Endothelial cell of umbilical vein (primary cell): ENCODE measurements around the gene ZHX3. TPM values are rescaled to one million over a fixed set of nuclear protein-coding genes. Genes with fewer than 3 reads are reported as not detected.

Experiments used
- BruUV-seq: library from RNA; stranded (reverse); fragments of 400-500 nt; replicated peaks from 2 replicates; lab custom pipeline; 2021; lab: Mats Ljungman, UMichigan
- CTCF ChIA-PET: fragments of 300-600, 350-600 bp; sonication (Branson Sonifier 250); formaldehyde crosslinking; loops from one replicate; lab custom pipeline; 2021; ENCODE audit warnings: antibody characterized with exemption, inconsistent platforms; lab: Charles Lee
- POLR2A ChIA-PET: fragments of 300-600, 350-600 bp; sonication (Branson Sonifier 250); formaldehyde crosslinking; loops from one replicate; lab custom pipeline; 2021; ENCODE audit warnings: antibody characterized with exemption, inconsistent platforms; lab: Charles Lee
- DNase-seq: peaks from one replicate; pipeline ENCODE4 v3.0.0-alpha.2; 2011; ENCODE audit warnings: low read depth, low spot score
- FAIRE-seq: peaks from 2 replicates; lab custom pipeline; 2011; peaks lifted over from hg19 to GRCh38; lab: Jason Lieb, UNC
- H2AFZ ChIP-seq: 2 replicates; pipeline ENCODE4 v1.6.0; 2012; ENCODE audit warnings: low read depth, low read length, control low read depth, inconsistent platforms
- H3K27ac ChIP-seq: 2 replicates; pipeline ENCODE4 v1.5.1; 2011; ENCODE audit warnings: low read depth, mild to moderate bottlenecking, control low read depth, low read length, moderate library complexity; ENCODE audit not compliant: insufficient read depth
- H3K27me3 ChIP-seq, 2 experiments: 2 replicates each; pipeline versions ENCODE4 v1.6.0 to v1.6.1; 2011; ENCODE audit warnings: low read length in 2 of 2, mixed read lengths in 1 of 2; ENCODE audit not compliant: control insufficient read depth in 2 of 2, insufficient read depth in 2 of 2
- H3K36me3 ChIP-seq, 2 experiments: 2 replicates in 1 of 2; 3 replicates in 1 of 2; pipeline ENCODE4 v1.5.1; 2011; ENCODE audit warnings: low read length in 2 of 2, mild to moderate bottlenecking in 1 of 2, moderate library complexity in 1 of 2; ENCODE audit not compliant: control insufficient read depth in 2 of 2, insufficient read depth in 2 of 2; ENCODE audit errors: extremely low read depth in 1 of 2
- H3K4me1 ChIP-seq: 3 replicates; pipeline ENCODE4 v1.5.1; 2011; ENCODE audit warnings: mild to moderate bottlenecking, low read length; ENCODE audit not compliant: control insufficient read depth, insufficient read depth; ENCODE audit errors: extremely low read depth
- H3K4me2 ChIP-seq: 2 replicates; pipeline ENCODE4 v1.6.1; 2011; ENCODE audit warnings: low read length, control low read depth, mixed read lengths; ENCODE audit not compliant: insufficient read depth
- H3K4me3 ChIP-seq, 3 experiments: fragments of 200-600 bp in 1 of 3; sonication (generic), shearing (Covaris generic) in 1 of 3; replicated peaks in 1 of 3; 2 replicates each; pipeline ENCODE4 v1.5.1; 2011 to 2016; ENCODE audit warnings: control low read depth in 3 of 3, low read length in 3 of 3, mild to moderate bottlenecking in 2 of 3, inconsistent platforms in 1 of 3, low read depth in 1 of 3, moderate library complexity in 1 of 3; ENCODE audit not compliant: insufficient read depth in 1 of 3
- H3K79me2 ChIP-seq: 2 replicates; pipeline ENCODE4 v1.6.0; 2012; ENCODE audit warnings: low read length, inconsistent platforms; ENCODE audit not compliant: control insufficient read depth, insufficient read depth
- H3K9ac ChIP-seq: replicated peaks from 2 replicates; pipeline ENCODE3; 2011; ENCODE audit warnings: low read length, control low read depth; ENCODE audit not compliant: insufficient read depth; ENCODE audit errors: extremely low read depth
- H3K9me1 ChIP-seq: replicated peaks from 3 replicates; pipeline ENCODE4 v1.6.0; 2011; ENCODE audit warnings: mild to moderate bottlenecking, low read length; ENCODE audit not compliant: control insufficient read depth, insufficient read depth; ENCODE audit errors: extremely low read depth
- H3K9me3 ChIP-seq: replicated peaks from 2 replicates; pipeline ENCODE4 v1.5.1; 2012; ENCODE audit warnings: low read length, inconsistent platforms; ENCODE audit not compliant: control insufficient read depth, insufficient read depth
- H4K20me1 ChIP-seq: replicated peaks from 2 replicates; pipeline ENCODE3; 2011; ENCODE audit warnings: mild to moderate bottlenecking, low read length; ENCODE audit not compliant: control insufficient read depth, insufficient read depth; ENCODE audit errors: extremely low read depth
- EZH2 ChIP-seq: IDR thresholded peaks from 2 replicates; pipeline ENCODE4 v1.6.1; 2012; ENCODE audit warnings: borderline replicate concordance, low read depth, mild to moderate bottlenecking, moderate library complexity, low read length, inconsistent platforms; ENCODE audit not compliant: severe bottlenecking
- FOS ChIP-seq: IDR thresholded peaks from 2 replicates; pipeline ENCODE4 v1.6.1; 2011; ENCODE audit warnings: mild to moderate bottlenecking, low read length, moderate library complexity, borderline replicate concordance; ENCODE audit not compliant: insufficient read depth
- GATA2 ChIP-seq: IDR thresholded peaks from 2 replicates; pipeline ENCODE4 v1.7.0; 2011; ENCODE audit warnings: low read depth, mild to moderate bottlenecking, moderate library complexity, mixed read lengths, low read length; ENCODE audit not compliant: insufficient read length, insufficient read depth
- JUN ChIP-seq: IDR thresholded peaks from 2 replicates; pipeline ENCODE4 v1.6.1; 2011; ENCODE audit warnings: borderline replicate concordance, low read depth; ENCODE audit not compliant: insufficient read length, insufficient read depth
- MYC ChIP-seq: IDR thresholded peaks from one replicate; pipeline ENCODE4 v1.6.1; 2011; ENCODE audit warnings: mild to moderate bottlenecking, low read depth, low read length
- POLR2A ChIP-seq: IDR thresholded peaks from 2 replicates; pipeline ENCODE4 v1.6.1; 2012; ENCODE audit warnings: low read depth, mild to moderate bottlenecking, control low read depth, low read length
- POLR2AphosphoS5 ChIP-seq: IDR thresholded peaks from 2 replicates; pipeline ENCODE4 v1.6.1; 2012; ENCODE audit warnings: low read depth, mild to moderate bottlenecking, control low read depth, low read length, moderate library complexity; ENCODE audit not compliant: insufficient read depth
- dilution Hi-C: fragments of 300-500 bp; cut with MboI; formaldehyde crosslinking; loops from one replicate; pipeline ENCODE4 v1.15.0; 2019; ENCODE audit warnings: low sequenced_read_pairs; ENCODE audit not compliant: extremely low pct_ligation_motif_present
- intact Hi-C: fragments of 100-400 bp; cut with micrococcal nuclease; formaldehyde crosslinking; loops from one replicate; pipeline ENCODE4 v1.10.0; 2022
- polyA plus RNA-seq, 4 experiments: library from polyadenylated mRNA; depleted of rRNA in 3 of 4; stranded (reverse) in 3 of 4; unstranded in 1 of 4; fragments of >200 nt; gene quantifications; 2 replicates each; pipeline versions ENCODE4 v1.2.1 to v1.2.3, GENCODE V29; 2011 to 2012; ENCODE audit warnings: missing spikeins in 1 of 4
- total RNA-seq: library from RNA; stranded (reverse); gene quantifications from 2 replicates; pipeline ENCODE4 v1.2.3, GENCODE V29; 2021
- TF ChIP-seq, protein P1 (sequence below): IDR thresholded peaks from 2 replicates; pipeline ENCODE4 v1.6.1; 2011; ENCODE audit not compliant: insufficient read depth, insufficient read length
- TF ChIP-seq, protein P2 (sequence below), 2 donors: IDR thresholded peaks; 1 replicate in 1 of 2; 2 replicates in 1 of 2; pipeline ENCODE4 v1.5.1; 2011; ENCODE audit warnings: low read length in 2 of 2, mild to moderate bottlenecking in 2 of 2, moderate library complexity in 2 of 2, control low read depth in 1 of 2, inconsistent platforms in 1 of 2, low read depth in 1 of 2; ENCODE audit not compliant: insufficient read depth in 1 of 2; ENCODE audit errors: extremely low read depth in 1 of 2

The ZHX3 gene
- total and polyA plus RNA-seq, 2 donors (not counting 3 experiments of a cell fraction or from before 2014, with no cell fraction given), result 7.4 to 17.8 TPM

DNA sequence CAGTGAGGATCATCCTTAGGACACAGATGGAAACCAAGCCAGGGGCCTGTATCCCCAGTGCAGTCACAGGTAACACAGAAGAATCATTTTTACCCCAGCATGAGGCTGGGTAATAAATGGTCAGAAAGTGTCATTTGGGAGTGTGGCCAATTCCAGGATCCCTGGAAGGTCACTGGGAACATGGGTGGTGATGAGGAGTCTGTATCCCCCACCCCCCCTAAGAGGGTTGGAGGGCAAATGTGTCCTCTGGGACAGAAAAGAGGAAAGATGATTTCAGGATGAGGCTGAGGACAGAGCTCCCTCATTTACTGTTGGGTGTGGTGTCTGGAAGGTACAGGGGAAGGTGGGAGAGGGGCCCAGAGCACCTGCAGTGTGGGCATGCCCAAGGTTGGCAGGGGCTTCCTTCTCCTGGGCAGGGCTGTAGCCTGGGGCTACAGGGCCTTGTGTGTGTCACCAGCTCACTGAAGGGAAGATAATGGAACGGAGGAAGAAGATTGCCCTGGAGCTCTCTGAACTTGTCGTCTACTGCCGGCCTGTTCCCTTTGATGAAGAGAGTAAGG, 145.7 kb downstream of the ZHX3 start:
- FAIRE-seq (no peak), DNase-seq (no peak)
- peaks cover 3% of the 10 kb centered on the region for H3K4me1 ChIP-seq
- no peak overlapping the region for H3K4me2 ChIP-seq
- dilution Hi-C loops, result no loop called here
- H3K4me3 ChIP-seq, result no peak overlapping the region
- peaks cover 29 to 80% of the 10 kb centered on the region in 2 experiments for H3K36me3 ChIP-seq
- no peaks in the 10 kb centered on the region for H3K9me3 ChIP-seq
- CTCF ChIA-PET, result interaction anchor here (1.0 to 7.0 kb wide), 13 partner anchors 12 to 239 kb away, joined by 4 to 295 read pairs (median 10); partner anchors contain the start of genes LPIN3 and ZHX3
- no peak overlapping the region for H3K27ac ChIP-seq
- H3K79me2 ChIP-seq, result no peaks in the 10 kb centered on the region
- no peak overlapping the region for H2AFZ ChIP-seq
- TF ChIP-seq MYC (no peak), GATA2 (no peak), POLR2AphosphoS5 (no peak), EZH2 (no peak), POLR2A (no peak), JUN (no peak), FOS (no peak)
- TF ChIP-seq, protein P1, sequence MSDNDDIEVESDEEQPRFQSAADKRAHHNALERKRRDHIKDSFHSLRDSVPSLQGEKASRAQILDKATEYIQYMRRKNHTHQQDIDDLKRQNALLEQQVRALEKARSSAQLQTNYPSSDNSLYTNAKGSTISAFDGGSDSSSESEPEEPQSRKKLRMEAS, result no peak
- TF ChIP-seq, protein P2, sequence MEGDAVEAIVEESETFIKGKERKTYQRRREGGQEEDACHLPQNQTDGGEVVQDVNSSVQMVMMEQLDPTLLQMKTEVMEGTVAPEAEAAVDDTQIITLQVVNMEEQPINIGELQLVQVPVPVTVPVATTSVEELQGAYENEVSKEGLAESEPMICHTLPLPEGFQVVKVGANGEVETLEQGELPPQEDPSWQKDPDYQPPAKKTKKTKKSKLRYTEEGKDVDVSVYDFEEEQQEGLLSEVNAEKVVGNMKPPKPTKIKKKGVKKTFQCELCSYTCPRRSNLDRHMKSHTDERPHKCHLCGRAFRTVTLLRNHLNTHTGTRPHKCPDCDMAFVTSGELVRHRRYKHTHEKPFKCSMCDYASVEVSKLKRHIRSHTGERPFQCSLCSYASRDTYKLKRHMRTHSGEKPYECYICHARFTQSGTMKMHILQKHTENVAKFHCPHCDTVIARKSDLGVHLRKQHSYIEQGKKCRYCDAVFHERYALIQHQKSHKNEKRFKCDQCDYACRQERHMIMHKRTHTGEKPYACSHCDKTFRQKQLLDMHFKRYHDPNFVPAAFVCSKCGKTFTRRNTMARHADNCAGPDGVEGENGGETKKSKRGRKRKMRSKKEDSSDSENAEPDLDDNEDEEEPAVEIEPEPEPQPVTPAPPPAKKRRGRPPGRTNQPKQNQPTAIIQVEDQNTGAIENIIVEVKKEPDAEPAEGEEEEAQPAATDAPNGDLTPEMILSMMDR (IDR thresholded peaks at IDR 0.05; ENCODE audit: extremely low read depth in 1 of 2, insufficient read depth in 1 of 2, low read depth in 1 of 2, low read length in 2 of 2), result no peak
- intact Hi-C loops, result loop anchor here (2.0 kb wide), 1 partner anchor 37 kb away; no protein-coding TSS in a partner anchor
- no peaks in the 10 kb centered on the region for H4K20me1 ChIP-seq
- POLR2A ChIA-PET, result no interaction called here
- H3K9ac ChIP-seq, result no peak overlapping the region
- BruUV-seq, result no TSS peak
- no peaks in the 10 kb centered on the region for H3K27me3 ChIP-seq
- no peaks in the 10 kb centered on the region for H3K9me1 ChIP-seq
